Measurements from ENCODE around the gene SEMA6B.

Gene SEMA6B

DNA sequence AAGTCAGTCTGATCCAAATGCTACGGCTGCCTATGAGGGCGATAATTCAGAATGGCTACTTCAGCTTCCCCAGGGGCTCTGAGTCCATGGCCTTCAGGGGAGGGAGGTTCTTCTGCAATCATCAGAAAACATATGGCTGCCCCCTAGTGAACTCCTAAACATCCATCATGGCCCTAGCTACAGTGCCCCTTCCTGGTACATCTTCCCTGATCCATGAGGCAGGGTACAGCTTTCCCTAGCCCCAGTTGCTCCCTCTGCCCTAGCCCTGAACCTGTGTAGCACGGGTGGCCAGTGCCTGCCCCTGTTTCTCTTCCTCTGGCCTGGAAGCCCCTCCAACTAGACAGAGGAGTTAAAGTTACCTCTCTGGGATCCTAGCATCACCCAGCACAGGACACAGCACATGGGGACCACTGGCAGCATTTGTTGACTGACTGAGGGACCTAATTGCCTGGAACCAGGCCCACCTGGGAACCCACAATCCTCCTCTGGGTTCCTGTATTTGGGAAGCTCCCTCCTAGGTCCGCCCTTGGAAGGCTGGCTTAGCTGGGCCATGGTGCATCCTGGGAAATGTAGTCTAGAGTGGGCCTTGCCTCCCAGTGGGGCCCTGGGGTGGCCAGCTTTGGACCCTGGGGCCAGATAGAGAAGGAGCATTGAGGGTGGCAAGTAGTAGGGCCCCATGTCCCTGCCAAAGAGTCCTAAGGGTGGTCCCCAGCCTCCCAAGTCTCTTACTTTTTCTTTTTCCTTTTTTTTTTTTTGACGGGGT, 17.7 kb upstream of the SEMA6B start (continued):
- TF ChIP-seq ZNF560 (tag by site-specific recombination; IDR thresholded peaks at IDR 0.05; ENCODE audit: borderline replicate concordance) (no peak), REPIN1 (tag by site-specific recombination; IDR thresholded peaks at IDR 0.05; ENCODE audit: low read depth) (no peak), ZNF335 (tag by site-specific recombination; conservative IDR thresholded peaks at IDR 0.05) (peak; percentile 85), ZNF292 (tag by site-specific recombination; IDR thresholded peaks at IDR 0.05; ENCODE audit: borderline replicate concordance, low read depth) (no peak), YY2 (tag by site-specific recombination; IDR thresholded peaks at IDR 0.05) (no peak), ZNF174 (tag by site-specific recombination; IDR thresholded peaks at IDR 0.05) (no peak), KLF8 (tag by site-specific recombination; IDR thresholded peaks at IDR 0.05) (no peak), ZNF626 (tag by site-specific recombination; IDR thresholded peaks at IDR 0.05) (no peak), ZFP37 (tag by site-specific recombination; IDR thresholded peaks at IDR 0.05) (no peak), SCRT2 (tag by site-specific recombination; IDR thresholded peaks at IDR 0.05) (no peak), ZEB2 (tag by site-specific recombination; IDR thresholded peaks at IDR 0.05) (0 out of 2 replicates have a peak, but pooled peaks have one; percentile 13), ZNF624 (tag by site-specific recombination; IDR thresholded peaks at IDR 0.05) (no peak), ZNF184 (tag by site-specific recombination; IDR thresholded peaks at IDR 0.05) (no peak), ZNF76 (tag by site-specific recombination; IDR thresholded peaks at IDR 0.05; ENCODE audit: borderline replicate concordance, low read depth) (peak; percentile 84), ZNF169 (tag by site-specific recombination; IDR thresholded peaks at IDR 0.05) (no peak), ZNF623 (tag by site-specific recombination; IDR thresholded peaks at IDR 0.05) (no peak), ZNF843 (tag by site-specific recombination; IDR thresholded peaks at IDR 0.05) (no peak), ZNF394 (tag by site-specific recombination; IDR thresholded peaks at IDR 0.05; ENCODE audit: borderline replicate concordance) (peak; percentile 60)
- TF ChIP-seq, protein P1, sequence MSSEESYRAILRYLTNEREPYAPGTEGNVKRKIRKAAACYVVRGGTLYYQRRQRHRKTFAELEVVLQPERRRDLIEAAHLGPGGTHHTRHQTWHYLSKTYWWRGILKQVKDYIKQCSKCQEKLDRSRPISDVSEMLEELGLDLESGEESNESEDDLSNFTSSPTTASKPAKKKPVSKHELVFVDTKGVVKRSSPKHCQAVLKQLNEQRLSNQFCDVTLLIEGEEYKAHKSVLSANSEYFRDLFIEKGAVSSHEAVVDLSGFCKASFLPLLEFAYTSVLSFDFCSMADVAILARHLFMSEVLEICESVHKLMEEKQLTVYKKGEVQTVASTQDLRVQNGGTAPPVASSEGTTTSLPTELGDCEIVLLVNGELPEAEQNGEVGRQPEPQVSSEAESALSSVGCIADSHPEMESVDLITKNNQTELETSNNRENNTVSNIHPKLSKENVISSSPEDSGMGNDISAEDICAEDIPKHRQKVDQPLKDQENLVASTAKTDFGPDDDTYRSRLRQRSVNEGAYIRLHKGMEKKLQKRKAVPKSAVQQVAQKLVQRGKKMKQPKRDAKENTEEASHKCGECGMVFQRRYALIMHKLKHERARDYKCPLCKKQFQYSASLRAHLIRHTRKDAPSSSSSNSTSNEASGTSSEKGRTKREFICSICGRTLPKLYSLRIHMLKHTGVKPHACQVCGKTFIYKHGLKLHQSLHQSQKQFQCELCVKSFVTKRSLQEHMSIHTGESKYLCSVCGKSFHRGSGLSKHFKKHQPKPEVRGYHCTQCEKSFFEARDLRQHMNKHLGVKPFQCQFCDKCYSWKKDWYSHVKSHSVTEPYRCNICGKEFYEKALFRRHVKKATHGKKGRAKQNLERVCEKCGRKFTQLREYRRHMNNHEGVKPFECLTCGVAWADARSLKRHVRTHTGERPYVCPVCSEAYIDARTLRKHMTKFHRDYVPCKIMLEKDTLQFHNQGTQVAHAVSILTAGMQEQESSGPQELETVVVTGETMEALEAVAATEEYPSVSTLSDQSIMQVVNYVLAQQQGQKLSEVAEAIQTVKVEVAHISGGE (tag by site-specific recombination; conservative IDR thresholded peaks at IDR 0.05; ENCODE audit: low read depth): no peak
- TF ChIP-seq, protein P2, sequence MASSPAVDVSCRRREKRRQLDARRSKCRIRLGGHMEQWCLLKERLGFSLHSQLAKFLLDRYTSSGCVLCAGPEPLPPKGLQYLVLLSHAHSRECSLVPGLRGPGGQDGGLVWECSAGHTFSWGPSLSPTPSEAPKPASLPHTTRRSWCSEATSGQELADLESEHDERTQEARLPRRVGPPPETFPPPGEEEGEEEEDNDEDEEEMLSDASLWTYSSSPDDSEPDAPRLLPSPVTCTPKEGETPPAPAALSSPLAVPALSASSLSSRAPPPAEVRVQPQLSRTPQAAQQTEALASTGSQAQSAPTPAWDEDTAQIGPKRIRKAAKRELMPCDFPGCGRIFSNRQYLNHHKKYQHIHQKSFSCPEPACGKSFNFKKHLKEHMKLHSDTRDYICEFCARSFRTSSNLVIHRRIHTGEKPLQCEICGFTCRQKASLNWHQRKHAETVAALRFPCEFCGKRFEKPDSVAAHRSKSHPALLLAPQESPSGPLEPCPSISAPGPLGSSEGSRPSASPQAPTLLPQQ (tag by site-specific recombination; IDR thresholded peaks at IDR 0.05): peak; percentile 37; the same call in 1 of the 2 replicates
- TF ChIP-seq, protein P3, sequence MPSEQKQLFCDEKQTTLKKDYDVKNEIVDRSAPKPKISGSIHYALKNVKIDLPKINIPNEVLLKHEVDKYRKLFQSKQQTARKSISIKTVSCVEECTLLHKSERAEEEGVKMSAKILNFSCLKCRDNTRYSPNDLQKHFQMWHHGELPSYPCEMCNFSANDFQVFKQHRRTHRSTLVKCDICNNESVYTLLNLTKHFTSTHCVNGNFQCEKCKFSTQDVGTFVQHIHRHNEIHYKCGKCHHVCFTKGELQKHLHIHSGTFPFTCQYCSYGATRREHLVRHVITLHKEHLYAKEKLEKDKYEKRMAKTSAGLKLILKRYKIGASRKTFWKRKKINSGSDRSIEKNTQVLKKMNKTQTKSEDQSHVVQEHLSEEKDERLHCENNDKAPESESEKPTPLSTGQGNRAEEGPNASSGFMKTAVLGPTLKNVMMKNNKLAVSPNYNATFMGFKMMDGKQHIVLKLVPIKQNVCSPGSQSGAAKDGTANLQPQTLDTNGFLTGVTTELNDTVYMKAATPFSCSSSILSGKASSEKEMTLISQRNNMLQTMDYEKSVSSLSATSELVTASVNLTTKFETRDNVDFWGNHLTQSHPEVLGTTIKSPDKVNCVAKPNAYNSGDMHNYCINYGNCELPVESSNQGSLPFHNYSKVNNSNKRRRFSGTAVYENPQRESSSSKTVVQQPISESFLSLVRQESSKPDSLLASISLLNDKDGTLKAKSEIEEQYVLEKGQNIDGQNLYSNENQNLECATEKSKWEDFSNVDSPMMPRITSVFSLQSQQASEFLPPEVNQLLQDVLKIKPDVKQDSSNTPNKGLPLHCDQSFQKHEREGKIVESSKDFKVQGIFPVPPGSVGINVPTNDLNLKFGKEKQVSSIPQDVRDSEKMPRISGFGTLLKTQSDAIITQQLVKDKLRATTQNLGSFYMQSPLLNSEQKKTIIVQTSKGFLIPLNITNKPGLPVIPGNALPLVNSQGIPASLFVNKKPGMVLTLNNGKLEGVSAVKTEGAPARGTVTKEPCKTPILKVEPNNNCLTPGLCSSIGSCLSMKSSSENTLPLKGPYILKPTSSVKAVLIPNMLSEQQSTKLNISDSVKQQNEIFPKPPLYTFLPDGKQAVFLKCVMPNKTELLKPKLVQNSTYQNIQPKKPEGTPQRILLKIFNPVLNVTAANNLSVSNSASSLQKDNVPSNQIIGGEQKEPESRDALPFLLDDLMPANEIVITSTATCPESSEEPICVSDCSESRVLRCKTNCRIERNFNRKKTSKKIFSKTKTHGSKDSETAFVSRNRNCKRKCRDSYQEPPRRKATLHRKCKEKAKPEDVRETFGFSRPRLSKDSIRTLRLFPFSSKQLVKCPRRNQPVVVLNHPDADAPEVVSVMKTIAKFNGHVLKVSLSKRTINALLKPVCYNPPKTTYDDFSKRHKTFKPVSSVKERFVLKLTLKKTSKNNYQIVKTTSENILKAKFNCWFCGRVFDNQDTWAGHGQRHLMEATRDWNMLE (tag by site-specific recombination; conservative IDR thresholded peaks at IDR 0.05; ENCODE audit: low read depth): no peak
- TF ChIP-seq, protein P4, sequence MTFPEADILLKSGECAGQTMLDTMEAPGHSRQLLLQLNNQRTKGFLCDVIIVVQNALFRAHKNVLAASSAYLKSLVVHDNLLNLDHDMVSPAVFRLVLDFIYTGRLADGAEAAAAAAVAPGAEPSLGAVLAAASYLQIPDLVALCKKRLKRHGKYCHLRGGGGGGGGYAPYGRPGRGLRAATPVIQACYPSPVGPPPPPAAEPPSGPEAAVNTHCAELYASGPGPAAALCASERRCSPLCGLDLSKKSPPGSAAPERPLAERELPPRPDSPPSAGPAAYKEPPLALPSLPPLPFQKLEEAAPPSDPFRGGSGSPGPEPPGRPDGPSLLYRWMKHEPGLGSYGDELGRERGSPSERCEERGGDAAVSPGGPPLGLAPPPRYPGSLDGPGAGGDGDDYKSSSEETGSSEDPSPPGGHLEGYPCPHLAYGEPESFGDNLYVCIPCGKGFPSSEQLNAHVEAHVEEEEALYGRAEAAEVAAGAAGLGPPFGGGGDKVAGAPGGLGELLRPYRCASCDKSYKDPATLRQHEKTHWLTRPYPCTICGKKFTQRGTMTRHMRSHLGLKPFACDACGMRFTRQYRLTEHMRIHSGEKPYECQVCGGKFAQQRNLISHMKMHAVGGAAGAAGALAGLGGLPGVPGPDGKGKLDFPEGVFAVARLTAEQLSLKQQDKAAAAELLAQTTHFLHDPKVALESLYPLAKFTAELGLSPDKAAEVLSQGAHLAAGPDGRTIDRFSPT (tag by site-specific recombination; IDR thresholded peaks at IDR 0.05): no peak
- TF ChIP-seq, protein P5, sequence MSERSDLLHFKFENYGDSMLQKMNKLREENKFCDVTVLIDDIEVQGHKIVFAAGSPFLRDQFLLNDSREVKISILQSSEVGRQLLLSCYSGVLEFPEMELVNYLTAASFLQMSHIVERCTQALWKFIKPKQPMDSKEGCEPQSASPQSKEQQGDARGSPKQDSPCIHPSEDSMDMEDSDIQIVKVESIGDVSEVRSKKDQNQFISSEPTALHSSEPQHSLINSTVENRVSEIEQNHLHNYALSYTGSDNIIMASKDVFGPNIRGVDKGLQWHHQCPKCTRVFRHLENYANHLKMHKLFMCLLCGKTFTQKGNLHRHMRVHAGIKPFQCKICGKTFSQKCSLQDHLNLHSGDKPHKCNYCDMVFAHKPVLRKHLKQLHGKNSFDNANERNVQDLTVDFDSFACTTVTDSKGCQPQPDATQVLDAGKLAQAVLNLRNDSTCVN (tag by site-specific recombination; optimal IDR thresholded peaks at IDR 0.05): no peak
- TF ChIP-seq, protein P6, sequence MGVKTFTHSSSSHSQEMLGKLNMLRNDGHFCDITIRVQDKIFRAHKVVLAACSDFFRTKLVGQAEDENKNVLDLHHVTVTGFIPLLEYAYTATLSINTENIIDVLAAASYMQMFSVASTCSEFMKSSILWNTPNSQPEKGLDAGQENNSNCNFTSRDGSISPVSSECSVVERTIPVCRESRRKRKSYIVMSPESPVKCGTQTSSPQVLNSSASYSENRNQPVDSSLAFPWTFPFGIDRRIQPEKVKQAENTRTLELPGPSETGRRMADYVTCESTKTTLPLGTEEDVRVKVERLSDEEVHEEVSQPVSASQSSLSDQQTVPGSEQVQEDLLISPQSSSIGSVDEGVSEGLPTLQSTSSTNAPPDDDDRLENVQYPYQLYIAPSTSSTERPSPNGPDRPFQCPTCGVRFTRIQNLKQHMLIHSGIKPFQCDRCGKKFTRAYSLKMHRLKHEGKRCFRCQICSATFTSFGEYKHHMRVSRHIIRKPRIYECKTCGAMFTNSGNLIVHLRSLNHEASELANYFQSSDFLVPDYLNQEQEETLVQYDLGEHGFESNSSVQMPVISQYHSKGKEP (tag by site-specific recombination; IDR thresholded peaks at IDR 0.05): no peak

Data from HEK293 (cell line).